Mammary epithelial cell (primary cell): Measurements from ENCODE around the gene SLFN5.

Experiments
- CTCF ChIP-seq, 2 donors: IDR thresholded peaks in 1 of 2; conservative IDR thresholded peaks in 1 of 2; 2 replicates each; pipeline ENCODE4 v1.5.1; 2011 to 2012; ENCODE audit warnings: inconsistent platforms in 2 of 2, low read length in 2 of 2, mild to moderate bottlenecking in 2 of 2, control low read depth in 1 of 2, low read depth in 1 of 2; ENCODE audit not compliant: insufficient read depth in 1 of 2; ENCODE audit errors: extremely low read depth in 1 of 2
- EZH2 ChIP-seq: IDR thresholded peaks from 2 replicates; pipeline ENCODE4 v1.6.1; 2012; ENCODE audit warnings: low read length, inconsistent platforms, borderline replicate concordance

DNA sequence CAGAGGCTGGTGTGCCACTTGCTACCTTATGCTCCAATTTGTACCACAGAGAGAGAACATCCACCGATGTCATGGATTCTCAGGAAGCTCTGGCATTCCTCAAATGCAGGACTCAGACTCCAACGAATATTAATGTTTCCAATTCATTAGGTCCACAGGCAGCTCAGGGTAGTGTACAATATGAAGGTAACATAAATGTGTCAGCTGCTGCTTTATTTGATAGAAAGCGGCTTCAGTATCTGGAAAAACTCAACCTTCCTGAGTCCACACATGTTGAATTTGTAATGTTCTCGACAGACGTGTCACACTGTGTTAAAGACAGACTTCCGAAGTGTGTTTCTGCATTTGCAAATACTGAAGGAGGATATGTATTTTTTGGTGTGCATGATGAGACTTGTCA lies 16.1 kb downstream of the SLFN5 start:
- TF ChIP-seq CTCF (conservative IDR thresholded peaks at IDR 0.05 in 1 of 2, IDR thresholded peaks at IDR 0.05 in 1 of 2; ENCODE audit: extremely low read depth in 1 of 2, insufficient read depth in 1 of 2, low read depth in 1 of 2, low read length in 2 of 2): no peak
- no peak for TF ChIP-seq EZH2
